SK-N-DZ (cell line): ENCODE results near the gene CCDC117.

Experiments used
- DNase-seq: peaks from one replicate; pipeline ENCODE4 v3.0.0-alpha.2; 2015; ENCODE audit warnings: low spot score
- small RNA-seq, 2 experiments: library from RNA; depleted of rRNA; stranded (forward); fragments of <200 nt; gene quantifications; one replicate each; pipeline ENCODE3, GENCODE V24; 2014

The CCDC117 gene

DNA sequence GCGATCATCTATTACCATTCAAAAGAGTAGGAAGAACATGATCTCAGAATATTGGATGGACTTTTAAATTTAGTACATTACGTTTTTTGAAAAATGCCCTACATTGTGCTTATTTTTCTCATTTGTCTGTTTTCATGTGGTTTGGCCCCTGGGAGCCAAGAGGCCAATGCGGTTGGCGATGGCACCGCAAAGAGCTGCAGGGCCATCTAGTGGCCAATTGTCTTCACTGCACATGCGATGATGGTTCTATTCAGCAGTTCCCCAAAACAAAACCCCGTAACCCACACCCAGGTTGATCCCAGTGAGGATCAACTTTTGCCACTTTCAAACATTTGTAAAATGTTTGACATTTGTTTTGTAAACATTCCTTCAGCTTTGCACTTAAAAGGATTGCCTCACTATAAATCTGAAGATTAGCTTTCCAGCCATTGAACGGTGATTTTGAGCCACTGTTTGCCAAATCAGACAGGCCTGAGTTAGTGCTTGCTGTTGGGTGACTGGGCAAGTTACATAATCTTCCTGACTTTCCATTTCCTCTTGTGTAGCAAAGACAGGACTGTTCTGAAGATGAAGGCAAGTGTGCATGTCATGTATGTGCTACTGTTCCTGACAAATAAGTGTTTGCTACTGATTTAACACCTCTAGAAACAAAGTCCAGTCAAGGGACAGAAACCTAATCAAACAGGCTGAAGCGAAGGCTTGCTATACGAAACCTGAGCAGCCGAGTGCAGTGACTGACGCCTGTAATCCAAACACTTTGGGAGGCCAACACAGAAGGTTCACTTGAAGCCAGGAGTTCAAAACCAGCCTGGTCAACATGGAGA is 57.1 kb downstream of the CCDC117 start:
- peak; percentile 68 for DNase-seq

- DNase-seq, result no peak
Measured at GRCh38 chr22:28830441-28830840, 57.9 kb downstream of the CCDC117 start.

- DNase-seq, result no peak
Measured at GRCh38 chr22:28831140-28832072, 58.9 kb downstream of the CCDC117 start.

DNA sequence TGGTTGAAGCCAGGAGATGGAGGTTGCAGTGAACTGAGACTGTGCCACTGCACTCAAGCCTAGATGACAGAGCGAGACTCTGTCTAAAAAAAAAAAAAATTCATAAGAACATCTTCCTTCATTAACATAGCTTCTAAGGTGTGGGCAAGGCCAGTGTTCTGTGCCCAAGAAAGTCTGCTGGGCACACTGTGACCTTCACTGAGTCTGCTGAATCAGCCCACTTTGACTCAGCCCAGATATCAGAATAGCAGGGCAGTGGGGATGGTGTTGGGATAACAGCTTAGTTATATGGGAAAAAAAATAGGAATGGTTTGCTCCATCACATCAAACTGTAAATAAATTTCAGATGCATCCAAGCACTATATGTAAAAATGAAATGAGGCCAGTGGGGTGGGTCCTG is 60.2 kb downstream of the CCDC117 start:
- no peak for DNase-seq

- no peak for DNase-seq
Measured at GRCh38 chr22:28833276-28833923, 60.9 kb downstream of the CCDC117 start.

DNA sequence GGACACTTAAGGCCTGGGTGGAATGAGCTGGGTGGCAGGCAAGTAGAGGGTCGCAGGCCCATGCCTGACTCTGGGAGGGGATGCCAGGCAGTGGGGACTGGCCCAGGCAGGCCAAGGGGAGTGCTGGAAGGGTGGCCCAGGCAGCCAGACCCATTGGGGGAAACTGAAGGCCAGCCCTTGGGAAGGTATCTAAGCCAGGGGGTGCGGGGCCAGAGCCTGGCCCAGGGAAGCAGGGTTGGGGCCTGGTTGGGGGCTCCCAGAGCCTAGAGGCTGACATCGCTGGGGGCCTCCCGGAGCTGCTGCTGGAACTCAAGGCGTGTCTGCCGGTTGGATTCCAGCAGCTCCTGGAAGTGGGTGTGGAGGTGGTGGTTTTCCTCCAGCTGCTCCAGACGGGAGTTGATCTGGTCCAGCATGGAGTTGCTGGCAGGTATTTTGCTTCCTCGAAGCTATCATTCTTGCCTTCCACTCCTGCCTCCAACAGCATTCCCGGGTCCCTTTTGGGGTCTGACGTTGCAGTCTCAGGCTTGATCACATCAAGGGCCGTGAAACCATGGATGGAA is 63.2 kb downstream of the CCDC117 start:
- no peak for DNase-seq

GRCh38 chr22:28837640-28838039 is 65.1 kb downstream of the CCDC117 start:
- DNase-seq, result no peak

Small RNA genes within 50 kb of the gene (small RNA-seq; reads per million reads assigned to genes)
- 0 reads per million in 2 experiments for gene Z93930.1
